Glomerular endothelial cell (primary cell): Measurements from ENCODE around the gene HEPN1. TPM values are rescaled to one million over a fixed set of nuclear protein-coding genes. Genes with fewer than 3 reads are reported as not detected.
A peak's percentile ranks its signal among the peaks of the same experiment; 100 is the strongest.
"Not testable (repeated sequence)": the region's sequence is repeated elsewhere in the genome, so short reads cannot be mapped to it uniquely, and the experiment has no call there.

Experiments
- DNase-seq: peaks from one replicate; pipeline ENCODE4 v3.0.0-alpha.2; 2011; ENCODE audit warnings: low read depth, low spot score; ENCODE audit errors: extremely low read depth
- total RNA-seq: library from RNA; depleted of rRNA; stranded (reverse); fragments of >200 nt; gene quantifications from 2 replicates; pipeline ENCODE4 v1.2.3, GENCODE V29; 2015

HEPN1 gene
- total RNA-seq, 1 donor from 2014 or later: 0.18 TPM

DNA sequence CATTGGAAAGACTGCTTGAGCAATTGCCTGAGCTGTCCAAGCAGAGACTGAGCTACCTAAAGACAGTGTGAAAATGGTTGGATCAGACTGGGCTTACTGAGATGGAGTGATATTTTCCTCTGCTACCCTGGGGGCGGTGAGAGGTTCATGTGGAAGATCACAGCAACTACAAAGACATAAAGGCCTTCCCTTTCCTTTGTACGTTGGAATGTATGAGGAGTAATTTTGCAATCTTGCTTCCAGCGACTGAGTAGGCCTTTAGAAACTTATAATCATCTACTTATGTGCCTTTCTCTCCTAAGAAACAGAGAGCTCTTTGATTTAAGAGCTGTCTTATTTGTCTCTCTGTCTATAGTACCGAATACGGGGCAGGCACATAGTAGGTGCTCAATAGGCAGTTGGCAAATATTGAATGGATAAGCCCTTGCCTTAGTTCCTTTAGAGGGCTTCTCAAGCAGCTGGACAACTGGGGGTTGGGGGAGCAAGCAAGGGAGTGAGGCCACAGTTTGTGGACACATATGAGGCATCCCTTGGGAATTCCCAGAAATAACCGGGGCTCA, 19.2 kb downstream of the HEPN1 start:
- DNase-seq: no peak

- DNase-seq: no peak
Measured at GRCh38 chr11:124938970-124939369, 19.9 kb downstream of the HEPN1 start.

GRCh38 chr11:124941703-124942102, 22.7 kb downstream of the HEPN1 start:
- DNase-seq: no peak

- no peak for DNase-seq
Measured at GRCh38 chr11:124942466-124943253, 23.6 kb downstream of the HEPN1 start.

GRCh38 chr11:124943254-124943616, 24.2 kb downstream of the HEPN1 start:
- no peak for DNase-seq

- no peak for DNase-seq
Measured at GRCh38 chr11:124943741-124944140, 24.7 kb downstream of the HEPN1 start.

DNA sequence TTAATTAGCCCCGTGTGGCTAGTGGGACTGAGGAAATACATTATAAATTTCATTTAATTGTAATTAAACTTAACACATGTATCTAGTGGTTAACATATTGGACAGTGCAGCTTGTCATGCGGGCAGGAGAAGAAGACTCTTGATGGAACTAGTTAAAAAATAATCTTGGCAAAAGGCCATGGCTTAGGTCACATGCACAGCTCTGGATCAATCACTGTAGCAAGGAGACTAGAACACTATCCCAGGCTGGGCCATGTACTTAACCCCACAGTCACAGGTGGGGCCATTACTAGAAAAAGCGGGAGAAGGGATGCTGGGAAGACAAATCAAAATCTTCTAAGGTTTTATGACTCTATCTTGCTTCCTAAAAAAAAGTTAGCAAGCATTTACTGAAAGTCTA, 25.5 kb downstream of the HEPN1 start:
- DNase-seq: no peak

GRCh38 chr11:124945826-124946225, 26.8 kb downstream of the HEPN1 start:
- DNase-seq: no peak

DNA sequence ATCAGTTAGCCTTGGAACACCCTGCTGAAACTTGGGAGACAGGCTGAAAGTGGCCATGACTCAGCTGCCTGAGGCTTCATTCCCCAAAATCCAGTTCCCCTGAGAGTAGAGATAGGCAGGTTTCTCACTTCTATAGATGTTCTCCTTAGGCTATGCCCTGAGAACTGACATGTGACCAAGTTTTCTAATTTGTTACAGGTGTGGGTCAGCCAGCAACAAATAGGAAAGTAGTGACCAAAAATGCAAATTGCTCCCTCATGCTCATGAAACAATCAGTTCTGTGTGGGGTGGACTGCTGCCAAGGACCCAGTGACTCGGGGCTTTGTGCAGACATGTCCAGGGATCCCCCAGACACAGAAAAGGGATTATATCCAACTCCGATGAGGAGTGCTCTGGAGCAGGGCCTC, 27.7 kb downstream of the HEPN1 start:
- DNase-seq: no peak

DNA sequence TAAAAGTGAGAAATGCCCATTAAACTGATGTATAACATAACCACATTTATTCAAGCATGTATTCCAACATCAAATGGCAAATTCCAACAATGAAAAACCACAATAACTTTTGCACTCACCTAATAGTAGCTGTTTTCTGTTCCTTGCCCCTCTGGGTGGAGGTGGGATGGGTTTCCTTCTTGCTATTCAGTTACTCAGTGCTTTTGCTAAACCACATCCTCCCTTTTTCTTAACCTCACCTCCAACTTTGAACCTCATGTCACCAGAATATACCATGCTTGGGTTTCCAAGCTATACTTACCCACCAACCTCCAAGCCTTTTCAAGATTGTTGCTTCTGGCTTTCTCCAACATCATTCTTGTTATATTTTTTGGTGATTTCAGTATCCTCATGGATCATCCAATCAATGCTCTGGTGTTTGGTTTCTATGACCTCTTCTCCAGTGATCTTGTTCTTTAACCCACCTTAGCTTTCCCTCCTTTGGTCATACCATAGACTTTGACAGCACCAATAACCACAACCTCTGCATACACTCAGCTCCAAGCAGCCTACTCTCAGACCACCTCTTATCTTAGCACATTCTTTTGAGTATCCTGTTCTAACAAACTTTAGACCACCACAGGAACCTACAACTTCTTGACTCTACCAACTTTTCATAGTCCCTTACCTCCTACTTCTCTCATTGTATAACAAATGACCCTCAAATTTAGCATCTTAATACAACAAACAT, 31.7 kb downstream of the HEPN1 start:
- DNase-seq: no peak

GRCh38 chr11:124951341-124951740, 32.3 kb downstream of the HEPN1 start:
- no peak for DNase-seq

GRCh38 chr11:124953753-124954589, 34.9 kb downstream of the HEPN1 start, which contains the start of gene CCDC15:
Gene CCDC15 (plus strand): TSS chr11:124954202. CDS start chr11:124954733, 531 bp downstream.
- peak; percentile 72 for DNase-seq

GRCh38 chr11:124954590-124954955, 35.5 kb downstream of the HEPN1 start:
- DNase-seq: no peak

- DNase-seq: no peak
Measured at GRCh38 chr11:124955035-124955434, 36.0 kb downstream of the HEPN1 start.

- DNase-seq: peak; percentile 77
Measured at GRCh38 chr11:124961972-124962609, 43.0 kb downstream of the HEPN1 start.

GRCh38 chr11:124968197-124968596, 49.1 kb downstream of the HEPN1 start:
- not testable (repeated sequence) for DNase-seq
